Measurements from ENCODE around the gene PIP5KL1.

Gene PIP5KL1

DNA sequence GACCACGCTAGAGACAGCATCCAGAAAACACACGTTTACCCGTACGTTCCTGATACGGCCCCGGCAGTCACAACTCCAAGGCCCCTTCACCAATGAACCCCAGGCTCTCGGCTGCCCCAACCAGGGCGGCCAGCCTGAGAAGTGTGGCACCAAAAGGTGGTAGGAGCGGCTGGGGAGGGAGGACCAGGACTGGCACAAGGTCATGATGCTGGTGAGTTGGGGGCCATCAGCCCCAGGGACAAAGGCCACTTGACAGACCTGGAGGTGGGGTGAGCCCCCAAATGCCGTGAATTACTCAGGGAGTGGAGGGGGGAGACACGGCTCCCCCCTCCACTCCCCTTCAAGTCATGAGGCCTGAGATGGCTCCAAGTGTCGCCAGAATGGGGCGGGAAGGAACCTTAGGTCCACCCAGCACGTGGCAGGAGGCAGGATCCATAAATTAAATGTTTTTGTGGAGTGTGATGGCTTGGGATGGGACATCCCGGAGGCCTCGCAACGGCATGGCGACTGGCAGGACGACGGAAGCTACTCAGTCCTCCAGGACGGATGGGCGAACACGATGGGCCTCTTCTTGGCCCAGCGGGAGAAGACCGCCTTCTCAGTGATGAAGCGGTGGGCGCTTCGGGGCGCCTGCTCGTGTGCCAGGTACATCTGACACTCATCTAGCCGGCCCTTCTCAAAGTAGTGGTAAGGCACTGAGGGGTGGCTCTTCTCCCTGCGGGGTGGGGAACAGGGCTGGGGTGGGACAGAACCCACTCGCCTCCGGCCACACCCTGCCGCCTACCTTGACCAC, 22.5 kb downstream of the PIP5KL1 start:
- H3K27me3 Mint-ChIP-seq = no peaks in the 10 kb centered on the region
- peak overlapping the region; percentile 35 for H3K27ac Mint-ChIP-seq
- no peak overlapping the region for H3K4me3 Mint-ChIP-seq
- peaks cover 55% of the 10 kb centered on the region for H3K4me1 Mint-ChIP-seq (ENCODE audit: low read depth)
- H3K9me3 Mint-ChIP-seq (ENCODE audit: low read depth) = no peaks in the 10 kb centered on the region
- no peaks in the 10 kb centered on the region for H3K36me3 Mint-ChIP-seq

DNA sequence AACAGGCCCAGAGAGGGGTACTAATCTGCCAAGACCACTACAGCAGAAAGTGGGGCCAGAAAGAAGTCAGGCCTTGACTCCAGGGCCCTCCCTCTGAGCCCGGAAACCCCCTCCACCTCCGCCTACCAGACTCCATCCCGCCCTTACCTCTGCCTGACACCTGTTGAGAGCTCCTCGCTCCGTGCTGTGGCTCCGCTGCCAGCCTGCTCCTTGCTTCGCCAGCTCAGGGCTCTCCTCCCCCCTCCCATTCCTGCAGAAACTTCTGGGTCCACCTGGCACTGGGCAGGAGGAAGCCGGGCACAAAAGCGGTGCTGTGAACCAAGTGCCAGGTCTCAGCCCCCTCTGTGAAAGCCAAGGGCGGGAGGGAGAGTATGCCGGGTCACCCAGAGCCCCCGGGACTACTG, 24.8 kb downstream of the PIP5KL1 start:
- H3K9me3 Mint-ChIP-seq (ENCODE audit: low read depth) = no peaks in the 10 kb centered on the region
- no peaks in the 10 kb centered on the region for H3K27me3 Mint-ChIP-seq
- peak overlapping the region; percentile 91 for H3K4me3 Mint-ChIP-seq
- H3K27ac Mint-ChIP-seq = peak overlapping the region; percentile 100
- H3K36me3 Mint-ChIP-seq = no peaks in the 10 kb centered on the region
- H3K4me1 Mint-ChIP-seq (ENCODE audit: low read depth) = peaks cover 50% of the 10 kb centered on the region

GRCh38 chr9:127905004-127905728, 25.4 kb downstream of the PIP5KL1 start:
- H3K36me3 Mint-ChIP-seq = no peaks in the 10 kb centered on the region
- H3K27me3 Mint-ChIP-seq = no peaks in the 10 kb centered on the region
- no peaks in the 10 kb centered on the region for H3K9me3 Mint-ChIP-seq (ENCODE audit: low read depth)
- H3K27ac Mint-ChIP-seq = peak overlapping the region; percentile 100
- H3K4me1 Mint-ChIP-seq (ENCODE audit: low read depth) = peaks cover 48% of the 10 kb centered on the region
- H3K4me3 Mint-ChIP-seq = peak overlapping the region; percentile 91

DNA sequence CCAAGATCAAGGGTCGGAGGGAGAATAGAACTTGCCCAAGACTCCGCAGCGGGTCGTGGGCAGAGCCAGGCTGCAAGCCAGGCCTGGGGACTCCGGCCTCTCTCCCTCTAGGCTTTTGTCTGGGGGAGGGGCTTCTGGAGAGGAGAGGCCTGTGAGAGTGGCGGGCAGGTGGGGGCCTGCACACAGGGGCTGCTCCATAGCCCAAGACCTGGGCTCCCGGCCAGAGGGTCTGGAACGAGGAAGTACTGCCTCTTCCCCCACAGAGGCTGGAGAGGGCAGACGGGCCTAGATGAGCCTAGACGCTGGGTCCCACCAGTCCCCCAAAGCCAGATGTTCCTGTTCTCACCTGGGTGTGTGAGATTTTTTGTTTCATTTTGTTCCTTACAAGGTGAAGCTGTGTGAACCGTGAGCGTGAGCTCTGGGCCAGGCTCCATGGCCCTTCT, 26.0 kb downstream of the PIP5KL1 start:
- Mint-ChIP-seq H3K4me1 (ENCODE audit: low read depth) (peaks cover 54% of the 10 kb centered on the region), H3K27me3 (no peaks in the 10 kb centered on the region), H3K9me3 (ENCODE audit: low read depth) (no peaks in the 10 kb centered on the region), H3K4me3 (peak overlapping the region; percentile 91), H3K27ac (peak overlapping the region; percentile 100), H3K36me3 (no peaks in the 10 kb centered on the region)

GRCh38 chr9:127903557-127904475, 26.8 kb downstream of the PIP5KL1 start:
- Mint-ChIP-seq H3K4me3 (peak overlapping the region; percentile 91), H3K36me3 (no peaks in the 10 kb centered on the region), H3K9me3 (ENCODE audit: low read depth) (no peaks in the 10 kb centered on the region), H3K27ac (peak overlapping the region; percentile 100), H3K27me3 (no peaks in the 10 kb centered on the region), H3K4me1 (ENCODE audit: low read depth) (peaks cover 54% of the 10 kb centered on the region)

GRCh38 chr9:127899128-127899943, 31.2 kb downstream of the PIP5KL1 start, which contains the start of gene ST6GALNAC6:
TSS of gene ST6GALNAC6 (minus strand) at chr9:127899603. CDS start at chr9:127897981, 1,622 bp downstream.
- peaks cover 6% of the 10 kb centered on the region for H3K9me3 Mint-ChIP-seq (ENCODE audit: low read depth)
- no peaks in the 10 kb centered on the region for H3K27me3 Mint-ChIP-seq
- peaks cover 40% of the 10 kb centered on the region for H3K4me1 Mint-ChIP-seq (ENCODE audit: low read depth)
- peak within 1 kb of the TSS; percentile 89 for H3K4me3 Mint-ChIP-seq
- H3K27ac Mint-ChIP-seq = peak within 1 kb of the TSS; percentile 88
- H3K36me3 Mint-ChIP-seq = peaks cover 15% of the 10 kb centered on the region

DNA sequence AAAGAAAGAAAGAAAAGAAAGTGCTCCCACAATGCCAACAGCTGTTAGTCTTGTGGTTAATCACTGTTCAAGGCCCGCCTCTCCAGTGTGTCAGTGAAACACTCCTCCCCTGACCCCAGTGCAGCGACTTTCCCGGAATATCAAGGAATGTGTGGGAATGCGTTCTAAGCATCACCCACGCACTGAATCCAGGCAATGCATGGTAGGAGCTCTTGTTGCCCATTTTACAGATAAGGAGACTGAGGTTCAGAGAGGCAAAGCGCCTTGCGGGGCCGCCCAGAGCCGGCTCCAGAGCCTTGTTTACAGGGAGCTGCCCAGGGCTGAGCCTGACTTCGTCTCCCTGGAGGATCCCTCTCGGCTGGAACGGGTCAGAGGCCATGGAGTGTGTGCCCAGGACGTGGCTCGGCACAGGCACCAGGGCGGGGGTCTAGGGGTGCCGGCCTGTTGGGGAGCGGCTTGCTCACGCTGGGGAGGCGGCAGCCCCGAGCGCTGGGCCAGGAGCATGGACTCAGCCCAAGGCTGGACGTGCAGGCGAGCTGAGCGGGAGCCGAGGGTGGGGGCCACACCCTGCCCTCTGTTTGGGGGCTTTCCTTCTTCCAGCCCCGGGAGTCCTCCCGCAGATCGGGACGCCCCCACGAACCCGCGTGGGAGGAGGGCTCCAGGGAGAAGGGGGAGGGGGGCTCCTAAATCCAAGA, 32.0 kb downstream of the PIP5KL1 start:
- Mint-ChIP-seq H3K27me3 (no peaks in the 10 kb centered on the region), H3K4me3 (peak overlapping the region; percentile 88), H3K27ac (peak overlapping the region; percentile 88), H3K9me3 (ENCODE audit: low read depth) (peaks cover 6% of the 10 kb centered on the region), H3K4me1 (ENCODE audit: low read depth) (peaks cover 33% of the 10 kb centered on the region), H3K36me3 (peaks cover 22% of the 10 kb centered on the region)

GRCh38 chr9:127897193-127897692, 33.3 kb downstream of the PIP5KL1 start:
- H3K27me3 Mint-ChIP-seq = no peaks in the 10 kb centered on the region
- peaks cover 33% of the 10 kb centered on the region for H3K36me3 Mint-ChIP-seq
- peak overlapping the region; percentile 88 for H3K4me3 Mint-ChIP-seq
- peaks cover 26% of the 10 kb centered on the region for H3K4me1 Mint-ChIP-seq (ENCODE audit: low read depth)
- no peak overlapping the region for H3K27ac Mint-ChIP-seq
- H3K9me3 Mint-ChIP-seq (ENCODE audit: low read depth) = peaks cover 6% of the 10 kb centered on the region

- Mint-ChIP-seq H3K9me3 (ENCODE audit: low read depth) (peaks cover 6% of the 10 kb centered on the region), H3K27me3 (no peaks in the 10 kb centered on the region), H3K27ac (no peak overlapping the region)
Measured at GRCh38 chr9:127896395-127897192, 34.0 kb downstream of the PIP5KL1 start.

DNA sequence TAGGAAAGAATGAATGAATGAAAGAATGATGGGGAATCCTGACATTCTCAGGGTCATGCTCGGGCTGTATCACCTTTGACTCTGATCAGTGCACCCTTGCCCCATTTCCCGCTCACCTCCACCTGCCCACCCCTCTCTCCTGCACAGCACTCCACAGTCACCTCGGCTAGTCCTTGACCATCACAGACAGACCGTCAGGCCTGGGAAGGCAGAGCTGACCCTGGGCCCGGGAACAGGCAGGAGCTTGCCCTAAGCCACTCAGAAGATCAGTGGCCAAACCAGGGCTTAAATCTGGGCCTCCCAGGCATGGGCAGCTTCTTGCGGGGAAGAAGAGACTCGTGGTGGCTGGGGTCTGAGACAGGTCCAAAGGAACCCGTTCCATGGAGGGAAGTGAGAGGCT, 34.8 kb downstream of the PIP5KL1 start:
- H3K36me3 Mint-ChIP-seq = peaks cover 33% of the 10 kb centered on the region

More at GRCh38 chr9:127896395-127897192, 34.0 kb downstream of the PIP5KL1 start:
- no peak overlapping the region for H3K4me3 Mint-ChIP-seq
- H3K36me3 Mint-ChIP-seq = peaks cover 33% of the 10 kb centered on the region
- peaks cover 21% of the 10 kb centered on the region for H3K4me1 Mint-ChIP-seq (ENCODE audit: low read depth)

DNA sequence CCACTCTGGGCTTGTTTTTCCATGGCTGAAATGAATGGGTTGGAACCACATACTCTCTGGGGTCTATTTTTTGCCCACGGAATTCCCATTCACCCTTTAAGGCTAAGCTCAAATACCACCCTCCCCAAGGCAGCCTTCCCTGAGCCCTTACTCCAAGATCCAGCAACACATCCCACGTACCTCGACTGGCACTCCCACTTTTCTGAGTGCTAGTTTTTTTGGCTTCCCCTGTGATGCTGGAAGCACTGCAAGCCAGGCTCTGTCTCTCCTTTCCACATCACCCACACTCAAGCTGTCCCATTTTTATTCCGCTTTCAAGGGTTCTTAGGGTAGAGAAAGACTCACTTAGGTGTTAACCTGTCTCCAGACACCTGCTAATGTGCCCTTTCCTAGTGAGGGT, 37.2 kb downstream of the PIP5KL1 start:
- peaks cover 12% of the 10 kb centered on the region for H3K4me1 Mint-ChIP-seq (ENCODE audit: low read depth)
- H3K27me3 Mint-ChIP-seq = no peaks in the 10 kb centered on the region
- H3K4me3 Mint-ChIP-seq = no peak overlapping the region
- peaks cover 33% of the 10 kb centered on the region for H3K36me3 Mint-ChIP-seq
- no peak overlapping the region for H3K27ac Mint-ChIP-seq
- peaks cover 6% of the 10 kb centered on the region for H3K9me3 Mint-ChIP-seq (ENCODE audit: low read depth)

More for the DNA sequence above, 34.8 kb downstream of the PIP5KL1 start:
- H3K4me3 Mint-ChIP-seq = peak overlapping the region; percentile 49
- peaks cover 20% of the 10 kb centered on the region for H3K4me1 Mint-ChIP-seq (ENCODE audit: low read depth)
- peaks cover 6% of the 10 kb centered on the region for H3K9me3 Mint-ChIP-seq (ENCODE audit: low read depth)
- H3K27ac Mint-ChIP-seq = no peak overlapping the region
- no peaks in the 10 kb centered on the region for H3K27me3 Mint-ChIP-seq

DNA sequence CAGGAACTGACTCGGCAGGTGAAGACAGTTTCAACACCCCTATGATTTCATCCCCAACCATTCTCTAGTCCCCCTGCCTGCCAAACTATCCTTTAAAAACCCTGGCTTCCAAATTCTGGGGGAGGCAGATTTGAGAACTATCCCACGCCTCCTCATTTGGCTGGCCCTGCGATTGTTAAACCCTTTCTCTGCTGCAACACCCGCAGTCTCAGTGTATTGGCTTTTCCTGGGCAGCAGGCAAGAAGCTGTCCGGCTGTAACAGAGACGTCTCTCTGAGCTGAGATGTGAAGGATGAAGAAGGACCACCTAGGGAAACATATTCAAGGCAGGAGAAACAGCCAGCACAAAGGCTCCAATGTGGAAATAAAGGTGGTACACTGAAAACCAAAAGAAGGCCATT, 37.7 kb downstream of the PIP5KL1 start:
- H3K4me3 Mint-ChIP-seq = no peak overlapping the region
- peak overlapping the region; percentile 64 for H3K27ac Mint-ChIP-seq
- peaks cover 9% of the 10 kb centered on the region for H3K4me1 Mint-ChIP-seq (ENCODE audit: low read depth)
- H3K27me3 Mint-ChIP-seq = no peaks in the 10 kb centered on the region
- peaks cover 33% of the 10 kb centered on the region for H3K36me3 Mint-ChIP-seq
- H3K9me3 Mint-ChIP-seq (ENCODE audit: low read depth) = peaks cover 6% of the 10 kb centered on the region

All from activated naive CD8-positive, alpha-beta T cell (primary cell).